ENCODE measurements around the gene ARHGAP11B.
"Not testable (repeated sequence)": the region's sequence is repeated elsewhere in the genome, so short reads cannot be mapped to it uniquely, and the experiment has no call there.

The ARHGAP11B gene

GRCh38 chr15:30625436-30626193, at the start of gene ARHGAP11B:
TSS of gene ARHGAP11B (plus strand) at chr15:30626128.
- peak; percentile 81 to 90 for DNase-seq (ENCODE audit: low read depth in 2 of 2)

- not testable (repeated sequence) for DNase-seq (ENCODE audit: low read depth in 2 of 2)
Measured at GRCh38 chr15:30579394-30579970, 46.4 kb upstream of the ARHGAP11B start.

- DNase-seq (ENCODE audit: low read depth in 2 of 2), result not testable (repeated sequence)
Measured at GRCh38 chr15:30580716-30581115, 45.2 kb upstream of the ARHGAP11B start.

- not testable (repeated sequence) for DNase-seq (ENCODE audit: low read depth in 2 of 2)
Measured at GRCh38 chr15:30598953-30599352, 27.0 kb upstream of the ARHGAP11B start.

GRCh38 chr15:30603796-30604195, 22.1 kb upstream of the ARHGAP11B start, which contains the start of gene GOLGA8H:
TSS of gene GOLGA8H (plus strand) at chr15:30604028. CDS start at chr15:30604126, 98 bp downstream.
- not testable (repeated sequence) for DNase-seq (ENCODE audit: low read depth in 2 of 2)

GRCh38 chr15:30612271-30612670, 13.7 kb upstream of the ARHGAP11B start:
- not testable (repeated sequence) for DNase-seq (ENCODE audit: low read depth in 2 of 2)

- not testable (repeated sequence) for DNase-seq (ENCODE audit: low read depth in 2 of 2)
Measured at GRCh38 chr15:30621342-30621741, 4.6 kb upstream of the ARHGAP11B start.

- DNase-seq (ENCODE audit: low read depth in 2 of 2), result not testable (repeated sequence)
Measured at GRCh38 chr15:30626194-30626565, 252 bp downstream of the ARHGAP11B start.

GRCh38 chr15:30626632-30627031, 704 bp downstream of the ARHGAP11B start:
- DNase-seq (ENCODE audit: low read depth in 2 of 2), result not testable (repeated sequence)

GRCh38 chr15:30650012-30650929, 24.3 kb downstream of the ARHGAP11B start:
- no peak for DNase-seq (ENCODE audit: low read depth in 2 of 2)

GRCh38 chr15:30661154-30661553, 35.2 kb downstream of the ARHGAP11B start:
- DNase-seq (ENCODE audit: low read depth in 2 of 2), result not testable (repeated sequence)

- DNase-seq (ENCODE audit: low read depth in 2 of 2), result not testable (repeated sequence)
Measured at GRCh38 chr15:30669621-30670020, 43.7 kb downstream of the ARHGAP11B start.

- no peak for DNase-seq (ENCODE audit: low read depth in 2 of 2)
Measured at GRCh38 chr15:30670056-30670455, 44.1 kb downstream of the ARHGAP11B start.

GRCh38 chr15:30671309-30671708, 45.4 kb downstream of the ARHGAP11B start:
- no peak for DNase-seq (ENCODE audit: low read depth in 2 of 2)

GRCh38 chr15:30675126-30675525, 49.2 kb downstream of the ARHGAP11B start:
- no peak for DNase-seq (ENCODE audit: low read depth in 2 of 2)

- DNase-seq (ENCODE audit: low read depth in 2 of 2), result not testable (repeated sequence)
Measured at GRCh38 chr15:30675891-30676290, 50.0 kb downstream of the ARHGAP11B start.

- not testable (repeated sequence) for DNase-seq (ENCODE audit: low read depth in 2 of 2)
Measured at GRCh38 chr15:30680997-30681396, 55.1 kb downstream of the ARHGAP11B start.

- DNase-seq (ENCODE audit: low read depth in 2 of 2), result not testable (repeated sequence)
Measured at GRCh38 chr15:30685709-30686285, 59.9 kb downstream of the ARHGAP11B start.

- not testable (repeated sequence) for DNase-seq (ENCODE audit: low read depth in 2 of 2)
Measured at GRCh38 chr15:30686651-30687050, 60.7 kb downstream of the ARHGAP11B start.

Data from stimulated activated CD8-positive, alpha-beta memory T cell treated with anti-CD3 and anti-CD28 coated beads, Interleukin-15, amount 100 ng/mL, for 4 hours (primary cell).